GM04503 (cell line): ENCODE results near the gene GPLD1.
A peak's percentile ranks its signal among the peaks of the same experiment; 100 is the strongest.
"Not testable (repeated sequence)": the region's sequence is repeated elsewhere in the genome, so short reads cannot be mapped to it uniquely, and the experiment has no call there.

Experiments
- DNase-seq: peaks from one replicate; pipeline ENCODE4 v3.0.0-alpha.2; 2012; ENCODE audit warnings: low read depth

GPLD1 gene

GRCh38 chr6:24410622-24411021 is 78.8 kb downstream of the GPLD1 start:
- DNase-seq = no peak

DNA sequence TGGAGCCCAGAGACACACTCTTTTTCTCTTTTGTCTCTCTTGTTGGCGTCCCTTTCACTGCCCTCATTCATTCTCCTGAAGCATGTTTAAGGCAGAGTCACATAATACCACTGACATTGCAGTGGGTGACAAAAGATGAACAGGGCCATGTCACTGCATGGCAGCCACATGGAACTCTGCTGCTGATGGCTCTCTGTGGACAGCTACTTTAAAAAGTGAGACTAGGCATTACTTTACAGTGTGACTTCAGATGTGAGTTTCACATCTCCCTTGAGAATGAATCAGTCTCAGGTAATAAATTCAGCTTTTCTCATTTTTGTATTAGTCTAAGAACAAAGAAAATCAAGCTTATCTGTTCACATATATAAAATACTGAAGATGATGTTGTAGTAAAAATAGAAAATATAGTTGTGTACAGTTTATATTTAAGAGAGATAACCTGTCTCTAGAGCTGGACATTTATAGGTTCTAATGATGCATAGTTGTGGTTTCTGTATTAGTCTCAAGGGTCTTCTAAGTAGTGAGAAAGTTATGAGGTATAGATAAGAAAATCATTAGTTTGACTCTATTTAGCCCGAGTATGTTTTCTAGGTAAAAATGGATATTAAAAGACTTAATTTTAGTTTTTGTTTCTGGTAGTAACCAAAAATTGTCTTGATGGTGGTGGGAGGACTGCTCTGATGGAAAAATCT is 80.5 kb downstream of the GPLD1 start:
- DNase-seq = no peak

DNA sequence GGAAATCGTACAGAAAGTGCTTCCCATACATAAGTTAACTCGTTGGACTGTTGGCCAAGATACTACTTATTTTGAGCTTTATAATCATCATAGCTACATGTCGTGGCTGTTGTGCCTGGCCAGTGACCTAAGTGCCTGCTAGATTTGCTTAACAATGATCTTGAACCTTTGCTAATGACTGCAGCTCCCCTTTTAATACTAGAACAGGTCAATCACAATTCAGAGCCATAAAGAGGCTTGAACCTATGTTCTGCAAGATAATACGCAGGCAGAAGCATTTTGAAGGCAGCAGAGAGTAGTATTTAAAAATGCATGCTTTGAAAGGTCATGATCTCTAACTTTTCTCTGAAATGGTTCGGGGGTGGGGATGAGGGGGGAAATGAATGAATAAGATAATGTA is 84.1 kb downstream of the GPLD1 start:
- no peak for DNase-seq

- DNase-seq = no peak
Observed at GRCh38 chr6:24403501-24403824, 85.9 kb downstream of the GPLD1 start.

- DNase-seq = peak; percentile 25
Observed at GRCh38 chr6:24402697-24403500, 86.5 kb downstream of the GPLD1 start, which contains the start of gene MRS2. MRS2 (plus strand) TSS chr6:24402936; CDS start chr6:24403047, 111 bp downstream.

DNA sequence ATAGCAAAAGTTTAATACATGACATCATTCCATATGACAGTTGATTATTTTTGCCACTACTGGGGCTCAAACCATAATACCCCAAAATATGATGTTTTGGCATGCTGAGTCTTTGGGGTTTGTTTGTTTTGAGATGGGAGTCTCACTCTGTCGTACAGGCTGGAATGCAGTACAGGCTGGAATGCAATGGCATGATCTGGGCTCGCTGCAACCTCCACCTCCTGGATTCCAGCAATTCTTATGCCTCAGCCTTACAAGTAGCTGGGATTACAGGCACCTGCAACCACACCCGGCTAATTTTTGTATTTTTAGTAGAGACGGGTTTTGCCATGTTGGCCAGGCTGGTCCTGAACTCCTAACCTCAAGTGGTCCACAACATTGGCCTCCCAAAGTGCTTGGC is 87.9 kb downstream of the GPLD1 start:
- DNase-seq = no peak

GRCh38 chr6:24400045-24401039 is 89.0 kb downstream of the GPLD1 start:
- not testable (repeated sequence) for DNase-seq

- DNase-seq = no peak
Observed at GRCh38 chr6:24397631-24398030, 91.7 kb downstream of the GPLD1 start.

- DNase-seq = no peak
Observed at GRCh38 chr6:24396824-24397223, 92.6 kb downstream of the GPLD1 start.

DNA sequence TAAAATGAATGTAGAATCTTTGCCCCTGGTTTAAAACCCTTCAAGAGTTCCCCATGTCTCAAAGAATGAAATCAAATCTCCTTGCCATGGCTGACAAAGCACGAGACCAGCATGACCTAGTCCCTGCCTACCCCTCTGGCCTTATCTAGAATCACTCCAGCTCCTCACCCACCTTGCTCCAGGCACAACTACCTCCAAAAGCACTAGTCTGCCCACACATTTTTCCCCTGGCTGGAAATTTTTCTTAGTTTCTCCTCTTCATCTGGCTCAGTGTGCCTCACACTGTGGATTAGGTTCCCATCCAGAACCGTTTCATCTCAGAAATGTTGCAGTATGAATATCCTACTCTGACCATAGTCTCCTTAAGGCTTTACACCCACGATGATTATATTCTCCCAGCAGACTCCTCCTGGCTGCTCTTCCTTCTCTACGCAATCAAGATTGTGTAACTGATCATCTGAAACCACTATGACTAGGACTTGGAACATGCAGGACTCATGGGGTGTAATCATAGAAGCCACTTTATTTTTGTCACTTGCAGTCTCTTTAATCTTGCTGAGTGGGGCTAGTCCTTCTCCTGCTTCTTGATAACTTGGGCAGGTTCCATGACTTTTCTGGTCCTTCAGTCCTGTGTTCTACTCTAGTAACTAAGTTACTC is 94.5 kb downstream of the GPLD1 start:
- peak; percentile 76 for DNase-seq

- DNase-seq = no peak
Observed at GRCh38 chr6:24394061-24394779, 95.2 kb downstream of the GPLD1 start.

DNA sequence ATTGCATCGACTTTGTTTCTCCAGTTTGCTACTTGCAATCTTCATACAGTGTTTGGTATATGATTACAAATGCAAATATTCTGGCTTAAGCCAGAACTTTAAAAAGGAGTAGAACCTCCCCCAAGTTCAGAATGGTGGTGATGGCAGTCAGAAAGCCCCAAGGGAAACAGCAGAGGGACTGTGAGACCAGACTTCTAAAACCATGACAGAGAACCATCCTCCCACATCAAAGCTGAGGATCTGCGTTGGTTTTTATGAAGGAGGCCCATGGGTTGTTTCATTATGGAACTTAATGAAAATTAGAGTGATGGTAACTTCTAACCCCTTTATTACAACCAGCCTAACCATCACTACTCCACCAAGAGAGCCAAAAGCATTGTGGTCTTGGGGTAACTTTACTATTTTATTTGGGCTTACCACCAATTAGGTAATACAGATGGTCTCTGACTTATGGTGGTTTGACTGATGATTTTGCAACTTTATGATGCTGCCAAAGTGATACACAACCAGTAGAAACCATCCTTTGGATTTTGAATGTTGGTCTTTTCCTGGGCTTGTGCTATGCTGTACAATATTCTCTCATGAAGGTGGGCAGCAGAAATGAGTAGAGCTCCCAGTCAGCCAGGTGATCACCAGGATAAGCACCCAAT is 97.5 kb downstream of the GPLD1 start:
- no peak for DNase-seq

GRCh38 chr6:24391208-24391607 is 98.2 kb downstream of the GPLD1 start:
- DNase-seq = no peak

- no peak for DNase-seq
Observed at GRCh38 chr6:24387818-24388217, 101.6 kb downstream of the GPLD1 start.

- DNase-seq = no peak
Observed at GRCh38 chr6:24385536-24386269, 103.7 kb downstream of the GPLD1 start.

- not testable (repeated sequence) for DNase-seq
Observed at GRCh38 chr6:24384369-24385130, 104.8 kb downstream of the GPLD1 start.

GRCh38 chr6:24382891-24383494 is 106.4 kb downstream of the GPLD1 start:
- not testable (repeated sequence) for DNase-seq

DNA sequence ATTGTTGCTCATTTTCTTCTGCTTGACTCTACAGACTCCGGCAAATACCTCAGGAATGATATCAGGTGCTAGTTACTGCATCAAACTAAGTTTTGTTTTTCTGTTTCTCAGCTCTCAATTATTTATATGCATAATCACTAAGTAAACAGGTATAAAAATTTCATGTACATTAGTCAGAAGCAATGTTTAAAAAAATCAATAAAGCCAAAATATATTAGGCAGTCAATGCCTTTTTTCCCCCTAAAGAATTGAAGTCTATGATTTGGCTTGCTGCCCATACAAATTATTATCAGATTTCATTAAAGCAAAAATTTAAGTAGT is 107.2 kb downstream of the GPLD1 start:
- no peak for DNase-seq
